ENCODE results near the gene SYCP2. TPM values are rescaled to one million over a fixed set of nuclear protein-coding genes. Genes with fewer than 3 reads are reported as not detected.

Gene SYCP2
- total and polyA plus RNA-seq, 2 of the 8 experiments (the other 6 are each of a cell fraction or from before 2014, with no cell fraction given) = 0.02 to 0.50 TPM

GRCh38 chr20:59961423-59961822, 28.0 kb upstream of the SYCP2 start (continued):
- TF ChIP-seq HDAC2 (IDR thresholded peaks at IDR 0.05; ENCODE audit: borderline replicate concordance in 1 of 2, low read depth in 2 of 2, low read length in 2 of 2) (no peak), RXRA (IDR thresholded peaks at IDR 0.05; ENCODE audit: insufficient read depth, low read depth, low read length) (no peak), HDAC6 (IDR thresholded peaks at IDR 0.05; ENCODE audit: low read depth, low read length) (no peak), SP4 (IDR thresholded peaks at IDR 0.05; ENCODE audit: low read length) (no peak), CHD1 (IDR thresholded peaks at IDR 0.05; ENCODE audit: low read depth, low read length) (no peak), RBBP5 (IDR thresholded peaks at IDR 0.05; ENCODE audit: borderline replicate concordance, low read depth, low read length) (no peak)
- TF ChIP-seq, protein P1, sequence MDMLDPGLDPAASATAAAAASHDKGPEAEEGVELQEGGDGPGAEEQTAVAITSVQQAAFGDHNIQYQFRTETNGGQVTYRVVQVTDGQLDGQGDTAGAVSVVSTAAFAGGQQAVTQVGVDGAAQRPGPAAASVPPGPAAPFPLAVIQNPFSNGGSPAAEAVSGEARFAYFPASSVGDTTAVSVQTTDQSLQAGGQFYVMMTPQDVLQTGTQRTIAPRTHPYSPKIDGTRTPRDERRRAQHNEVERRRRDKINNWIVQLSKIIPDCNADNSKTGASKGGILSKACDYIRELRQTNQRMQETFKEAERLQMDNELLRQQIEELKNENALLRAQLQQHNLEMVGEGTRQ (IDR thresholded peaks at IDR 0.05; ENCODE audit: low read length) = no peak

Data from H1 (cell line).